Astrocyte of the spinal cord (primary cell): ENCODE data around the gene BBS1.

Experiments used
- DNase-seq: peaks from one replicate; pipeline ENCODE4 v3.0.0; 2011; ENCODE audit warnings: low read depth, low spot score
- H3K4me3 ChIP-seq: 2 replicates; pipeline ENCODE4 v1.5.1; 2011; ENCODE audit warnings: low read depth, mild to moderate bottlenecking, low read length, moderate library complexity
- in situ Hi-C: cut with HindIII; loops from 2 replicates; pipeline ENCODE4 v1.10.0; 2017; ENCODE audit warnings: low sequenced_read_pairs
- TF ChIP-seq, protein P1 (sequence below): IDR thresholded peaks from 2 replicates; pipeline ENCODE4 v1.5.1; 2012; ENCODE audit warnings: low read depth, mild to moderate bottlenecking, low read length, inconsistent platforms

Gene BBS1

DNA sequence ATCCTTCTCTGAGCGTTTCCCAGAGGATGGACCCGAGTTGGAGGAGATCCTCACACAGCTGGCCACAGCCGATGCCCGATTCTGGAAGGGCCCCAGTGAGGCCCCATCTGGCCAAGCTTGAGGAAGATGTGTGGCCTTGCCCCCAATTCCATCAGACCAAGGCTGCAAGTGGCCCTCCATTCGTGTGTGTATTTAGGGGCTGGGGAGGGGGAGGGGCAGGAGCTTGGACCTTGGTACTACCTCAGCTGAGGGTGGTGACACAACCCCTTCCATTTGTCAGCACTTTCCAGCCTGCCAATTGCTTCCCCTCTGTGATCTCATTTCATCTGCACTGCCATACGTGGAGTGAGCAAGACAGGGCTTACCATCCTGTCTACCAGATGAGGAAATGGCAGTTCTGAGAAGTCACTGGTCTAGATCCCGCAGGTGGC is 1.3 kb upstream of the BBS1 start:
- H3K4me3 ChIP-seq, result no peak overlapping the region
- TF ChIP-seq, protein P1, sequence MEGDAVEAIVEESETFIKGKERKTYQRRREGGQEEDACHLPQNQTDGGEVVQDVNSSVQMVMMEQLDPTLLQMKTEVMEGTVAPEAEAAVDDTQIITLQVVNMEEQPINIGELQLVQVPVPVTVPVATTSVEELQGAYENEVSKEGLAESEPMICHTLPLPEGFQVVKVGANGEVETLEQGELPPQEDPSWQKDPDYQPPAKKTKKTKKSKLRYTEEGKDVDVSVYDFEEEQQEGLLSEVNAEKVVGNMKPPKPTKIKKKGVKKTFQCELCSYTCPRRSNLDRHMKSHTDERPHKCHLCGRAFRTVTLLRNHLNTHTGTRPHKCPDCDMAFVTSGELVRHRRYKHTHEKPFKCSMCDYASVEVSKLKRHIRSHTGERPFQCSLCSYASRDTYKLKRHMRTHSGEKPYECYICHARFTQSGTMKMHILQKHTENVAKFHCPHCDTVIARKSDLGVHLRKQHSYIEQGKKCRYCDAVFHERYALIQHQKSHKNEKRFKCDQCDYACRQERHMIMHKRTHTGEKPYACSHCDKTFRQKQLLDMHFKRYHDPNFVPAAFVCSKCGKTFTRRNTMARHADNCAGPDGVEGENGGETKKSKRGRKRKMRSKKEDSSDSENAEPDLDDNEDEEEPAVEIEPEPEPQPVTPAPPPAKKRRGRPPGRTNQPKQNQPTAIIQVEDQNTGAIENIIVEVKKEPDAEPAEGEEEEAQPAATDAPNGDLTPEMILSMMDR, result no peak
- in situ Hi-C loops, result no loop called here
- DNase-seq, result no peak

DNA sequence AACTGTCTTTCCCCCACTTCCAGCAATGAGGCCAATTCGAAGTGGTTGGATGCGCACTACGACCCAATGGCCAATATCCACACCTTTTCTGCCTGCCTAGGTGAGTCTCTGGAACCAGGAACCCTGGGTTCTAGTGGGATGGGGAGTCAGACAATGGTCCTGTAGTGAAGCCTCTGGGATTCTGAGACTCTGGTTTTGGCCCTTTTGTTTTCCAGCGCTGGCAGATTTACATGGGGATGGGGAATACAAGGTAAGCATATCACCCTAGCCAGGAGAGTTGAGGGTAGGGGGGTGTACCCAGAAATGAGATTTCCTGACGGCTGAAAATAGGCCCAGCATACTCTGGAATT is 530 bp downstream of the BBS1 start:
- TF ChIP-seq, protein P1, result no peak
- in situ Hi-C loops, result no loop called here
- no peak for DNase-seq
- peak overlapping the region; percentile 90 for H3K4me3 ChIP-seq

DNA sequence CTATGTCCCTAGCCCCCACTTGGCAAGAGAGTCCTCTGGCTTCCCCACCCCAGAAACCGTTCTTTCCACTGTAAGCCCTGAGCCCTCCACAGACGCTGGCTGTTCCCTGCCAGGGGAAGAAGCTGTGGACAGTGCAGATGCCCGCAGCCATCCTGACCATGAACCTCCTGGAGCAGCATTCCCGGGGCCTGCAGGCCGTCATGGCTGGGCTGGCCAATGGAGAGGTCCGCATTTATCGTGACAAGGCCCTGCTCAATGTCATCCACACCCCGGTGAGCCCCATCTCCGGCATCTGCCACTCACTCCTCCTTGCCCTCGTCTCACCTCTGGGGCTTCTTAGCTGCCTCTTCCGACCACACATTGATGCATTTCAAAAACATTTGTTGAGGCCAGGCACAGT is 13.2 kb downstream of the BBS1 start:
- TF ChIP-seq, protein P1, result no peak
- in situ Hi-C loops, result no loop called here
- no peak overlapping the region for H3K4me3 ChIP-seq
- DNase-seq, result no peak

DNA sequence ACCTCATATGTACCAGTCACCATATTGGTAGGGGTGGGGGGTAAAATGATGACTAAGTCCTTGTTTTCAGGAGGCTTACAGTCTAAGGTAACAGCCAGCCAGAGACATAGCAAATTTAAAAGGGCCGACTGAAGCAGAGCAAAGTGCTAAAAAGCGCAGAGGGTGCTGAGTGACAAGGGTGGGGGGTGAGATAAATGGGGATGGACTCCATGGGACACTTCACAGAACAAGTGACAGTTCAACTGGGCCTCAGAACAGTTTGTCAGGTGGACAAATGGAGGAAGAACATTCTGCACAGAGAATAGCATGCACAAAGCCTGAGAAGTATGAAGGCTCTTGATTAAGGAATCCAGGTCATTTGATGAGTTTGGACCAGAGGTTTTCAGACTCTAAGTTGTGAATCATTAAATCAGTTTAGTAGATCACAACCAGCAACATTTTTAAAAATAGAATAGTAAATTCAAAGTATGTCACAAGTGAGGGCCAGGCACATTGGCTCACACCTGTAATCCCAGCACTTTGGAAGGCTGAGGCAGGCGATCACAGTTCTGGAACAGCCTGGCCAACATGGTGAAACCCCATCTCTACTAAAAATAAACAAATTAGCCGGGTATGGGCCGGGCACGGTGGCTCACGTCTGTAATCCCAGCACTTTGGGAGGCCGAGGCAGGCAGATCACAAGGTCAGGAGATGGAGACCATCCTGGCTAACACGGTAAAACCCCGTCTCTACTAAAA is 14.0 kb downstream of the BBS1 start:
- in situ Hi-C loops, result no loop called here
- DNase-seq, result no peak
- no peak overlapping the region for H3K4me3 ChIP-seq
- TF ChIP-seq, protein P1, result no peak

DNA sequence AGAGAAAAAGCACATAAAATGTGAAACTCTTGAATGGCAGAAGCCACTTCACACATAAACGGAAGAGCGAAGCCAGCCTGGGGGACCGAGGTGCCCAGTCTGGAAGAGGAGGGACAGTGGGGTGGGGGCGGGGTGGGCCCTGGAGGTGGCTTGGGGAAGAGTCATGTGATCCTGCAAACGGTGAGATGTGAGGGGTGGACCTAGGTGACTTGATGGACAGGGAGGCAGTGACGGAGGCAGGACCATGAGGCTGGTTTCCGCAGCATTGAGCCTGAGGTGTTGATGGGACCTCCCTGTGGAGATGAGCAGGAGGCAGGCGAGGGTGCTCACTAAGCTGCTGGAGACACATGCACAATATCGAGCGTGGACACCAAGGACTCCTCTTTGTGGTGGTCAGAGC is 18.6 kb downstream of the BBS1 start:
- H3K4me3 ChIP-seq, result no peak overlapping the region
- DNase-seq, result no peak
- TF ChIP-seq, protein P1, result no peak
- in situ Hi-C loops, result no loop called here

DNA sequence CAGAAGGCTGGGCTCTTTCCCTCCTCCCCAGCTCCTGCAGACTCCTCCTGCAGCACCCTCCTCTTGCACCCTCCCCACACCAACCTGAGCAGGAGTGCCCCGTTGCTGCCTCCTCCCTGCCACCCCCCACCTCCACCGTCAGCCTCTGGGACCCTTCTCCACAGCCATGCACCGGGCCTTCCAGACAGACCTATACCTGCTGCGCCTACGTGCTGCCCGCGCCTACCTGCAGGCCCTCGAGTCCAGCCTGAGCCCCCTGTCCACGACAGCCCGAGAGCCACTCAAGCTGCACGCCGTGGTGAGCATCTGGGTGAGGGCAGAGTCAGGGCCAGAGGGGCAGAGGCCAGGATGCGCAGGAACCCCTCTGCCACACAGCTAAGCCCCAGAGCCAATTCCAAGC is 19.2 kb downstream of the BBS1 start:
- TF ChIP-seq, protein P1, result no peak
- H3K4me3 ChIP-seq, result no peak overlapping the region
- no peak for DNase-seq
- in situ Hi-C loops, result no loop called here
